Measurements from ENCODE around the gene CFAP54. TPM values are rescaled to one million over a fixed set of nuclear protein-coding genes. Genes with fewer than 3 reads are reported as not detected.
A peak's percentile ranks its signal among the peaks of the same experiment; 100 is the strongest.

CFAP54 gene
- total and polyA plus RNA-seq, 2 donors (not counting 3 experiments of a cell fraction or from before 2014, with no cell fraction given), result 3.6 to 26.9 TPM

DNA sequence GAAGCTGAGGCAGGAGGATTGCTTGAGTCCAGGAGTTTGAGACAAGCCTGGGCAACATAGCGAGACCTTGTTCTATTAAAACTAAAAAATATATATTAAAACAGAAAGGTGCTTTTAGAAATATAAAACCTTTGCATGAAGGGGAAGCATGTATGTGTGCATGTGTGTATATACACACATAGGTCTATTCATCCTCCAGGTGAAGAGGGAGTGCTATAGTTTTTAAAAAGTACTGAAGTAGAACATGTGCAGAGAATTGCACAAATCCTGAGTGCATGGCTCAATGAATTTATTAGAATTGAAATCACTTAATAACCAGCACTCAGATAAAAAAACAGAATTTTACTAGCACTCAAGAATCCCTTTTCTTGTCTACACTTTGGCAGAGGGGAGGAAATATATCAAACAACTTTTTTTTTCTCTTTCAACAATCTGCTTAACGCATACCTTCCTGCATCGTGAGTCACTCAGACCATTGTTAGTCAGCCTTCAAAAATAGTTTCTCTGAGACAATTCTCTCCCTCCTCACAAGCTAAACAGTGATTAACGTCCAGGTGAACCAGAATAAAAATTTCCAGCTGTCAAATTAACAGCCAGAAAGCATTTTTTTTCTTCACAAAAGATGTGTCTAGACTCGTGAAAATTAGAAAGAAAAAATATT, 400.0 kb downstream of the CFAP54 start:
- no TSS peak for BruUV-seq (replicated peaks)
- H4K20me1 ChIP-seq (replicated peaks; ENCODE audit: control insufficient read depth, extremely low read depth, insufficient read depth, low read length), result no peaks in the 10 kb centered on the region
- no peaks in the 10 kb centered on the region for H3K36me3 ChIP-seq (ENCODE audit: control insufficient read depth in 2 of 2, extremely low read depth in 1 of 2, insufficient read depth in 2 of 2, low read length in 2 of 2)
- H3K4me2 ChIP-seq (ENCODE audit: insufficient read depth, low read length), result peak overlapping the region; percentile 65
- TF ChIP-seq, protein P1, sequence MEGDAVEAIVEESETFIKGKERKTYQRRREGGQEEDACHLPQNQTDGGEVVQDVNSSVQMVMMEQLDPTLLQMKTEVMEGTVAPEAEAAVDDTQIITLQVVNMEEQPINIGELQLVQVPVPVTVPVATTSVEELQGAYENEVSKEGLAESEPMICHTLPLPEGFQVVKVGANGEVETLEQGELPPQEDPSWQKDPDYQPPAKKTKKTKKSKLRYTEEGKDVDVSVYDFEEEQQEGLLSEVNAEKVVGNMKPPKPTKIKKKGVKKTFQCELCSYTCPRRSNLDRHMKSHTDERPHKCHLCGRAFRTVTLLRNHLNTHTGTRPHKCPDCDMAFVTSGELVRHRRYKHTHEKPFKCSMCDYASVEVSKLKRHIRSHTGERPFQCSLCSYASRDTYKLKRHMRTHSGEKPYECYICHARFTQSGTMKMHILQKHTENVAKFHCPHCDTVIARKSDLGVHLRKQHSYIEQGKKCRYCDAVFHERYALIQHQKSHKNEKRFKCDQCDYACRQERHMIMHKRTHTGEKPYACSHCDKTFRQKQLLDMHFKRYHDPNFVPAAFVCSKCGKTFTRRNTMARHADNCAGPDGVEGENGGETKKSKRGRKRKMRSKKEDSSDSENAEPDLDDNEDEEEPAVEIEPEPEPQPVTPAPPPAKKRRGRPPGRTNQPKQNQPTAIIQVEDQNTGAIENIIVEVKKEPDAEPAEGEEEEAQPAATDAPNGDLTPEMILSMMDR (IDR thresholded peaks at IDR 0.05; ENCODE audit: extremely low read depth in 1 of 2, insufficient read depth in 1 of 2, low read depth in 1 of 2, low read length in 2 of 2), result no peak
- peak; percentile 95 for TF ChIP-seq JUN (IDR thresholded peaks at IDR 0.05; ENCODE audit: borderline replicate concordance, insufficient read depth, insufficient read length, low read depth)
- TF ChIP-seq GATA2 (IDR thresholded peaks at IDR 0.05; ENCODE audit: insufficient read depth, insufficient read length, low read depth, low read length), result peak; percentile 39
- peak; percentile 76 for TF ChIP-seq FOS (IDR thresholded peaks at IDR 0.05; ENCODE audit: borderline replicate concordance, insufficient read depth, low read length)
- POLR2A ChIA-PET, result no interaction called here
- peak overlapping the region; percentile 63 for H3K27ac ChIP-seq (ENCODE audit: insufficient read depth, low read depth, low read length)
- no peak overlapping the region for H2AFZ ChIP-seq (ENCODE audit: low read depth, low read length)
- DNase-seq (ENCODE audit: low read depth, low spot score) (peak; percentile 91), FAIRE-seq (peak; percentile 93)
- intact Hi-C loops (cut with micrococcal nuclease) (loop anchor here (2.0 to 5.0 kb wide), 2 partner anchors 17 to 77 kb away; partner anchors contain the start of gene NEDD1), dilution Hi-C loops (cut with MboI; ENCODE audit: extremely low pct_ligation_motif_present, low sequenced_read_pairs) (no loop called here)
- H3K79me2 ChIP-seq (ENCODE audit: control insufficient read depth, insufficient read depth, low read length), result no peaks in the 10 kb centered on the region
- no peaks in the 10 kb centered on the region for H3K27me3 ChIP-seq (ENCODE audit: control insufficient read depth in 2 of 2, insufficient read depth in 2 of 2, low read length in 2 of 2)
- no peaks in the 10 kb centered on the region for H3K9me1 ChIP-seq (replicated peaks; ENCODE audit: control insufficient read depth, extremely low read depth, insufficient read depth, low read length)
- H3K4me1 ChIP-seq (ENCODE audit: control insufficient read depth, extremely low read depth, insufficient read depth, low read length), result peaks cover 16% of the 10 kb centered on the region
- H3K9ac ChIP-seq (replicated peaks; ENCODE audit: extremely low read depth, insufficient read depth, low read length), result no peak overlapping the region
- CTCF ChIA-PET, result interaction anchor here (0.6 kb wide), 1 partner anchor 23 kb away, joined by 4 read pairs; no protein-coding TSS in a partner anchor
- H3K9me3 ChIP-seq (replicated peaks; ENCODE audit: control insufficient read depth, insufficient read depth, low read length), result no peaks in the 10 kb centered on the region
- no peak overlapping the region for H3K4me3 ChIP-seq (replicated peaks in 1 of 3; ENCODE audit: insufficient read depth in 1 of 3, low read depth in 1 of 3, low read length in 3 of 3)

DNA sequence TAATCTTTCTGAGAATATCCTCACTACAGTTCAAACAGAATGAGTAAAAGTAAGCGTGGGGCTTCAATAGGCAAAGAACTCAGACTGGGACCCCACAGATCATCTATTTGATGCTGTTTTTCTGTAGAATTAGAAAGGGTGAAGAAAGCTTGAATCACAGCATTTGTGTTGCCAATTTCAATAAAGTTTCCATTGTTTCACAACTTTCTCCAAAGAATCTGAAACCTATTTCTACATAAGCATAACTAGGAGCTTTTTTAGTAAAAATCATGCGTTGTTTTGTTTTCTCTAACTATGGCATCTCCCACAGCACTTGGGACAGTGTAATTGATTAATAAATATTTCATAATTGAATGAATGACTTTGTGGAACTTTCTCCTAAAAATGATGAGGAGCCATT, 401.0 kb downstream of the CFAP54 start:
- Histone ChIP-seq H3K79me2 (ENCODE audit: control insufficient read depth, insufficient read depth, low read length) (no peaks in the 10 kb centered on the region), H3K27me3 (ENCODE audit: control insufficient read depth in 2 of 2, insufficient read depth in 2 of 2, low read length in 2 of 2) (no peaks in the 10 kb centered on the region), H3K4me1 (ENCODE audit: control insufficient read depth, extremely low read depth, insufficient read depth, low read length) (peaks cover 16% of the 10 kb centered on the region), H4K20me1 (replicated peaks; ENCODE audit: control insufficient read depth, extremely low read depth, insufficient read depth, low read length) (no peaks in the 10 kb centered on the region), H3K9me3 (replicated peaks; ENCODE audit: control insufficient read depth, insufficient read depth, low read length) (no peaks in the 10 kb centered on the region), H3K4me2 (ENCODE audit: insufficient read depth, low read length) (no peak overlapping the region), H3K4me3 (replicated peaks in 1 of 3; ENCODE audit: insufficient read depth in 1 of 3, low read depth in 1 of 3, low read length in 3 of 3) (no peak overlapping the region), H3K27ac (ENCODE audit: insufficient read depth, low read depth, low read length) (peak overlapping the region; percentile 63), H3K9me1 (replicated peaks; ENCODE audit: control insufficient read depth, extremely low read depth, insufficient read depth, low read length) (no peaks in the 10 kb centered on the region), H2AFZ (ENCODE audit: low read depth, low read length) (no peak overlapping the region), H3K36me3 (ENCODE audit: control insufficient read depth in 2 of 2, extremely low read depth in 1 of 2, insufficient read depth in 2 of 2, low read length in 2 of 2) (no peaks in the 10 kb centered on the region), H3K9ac (replicated peaks; ENCODE audit: extremely low read depth, insufficient read depth, low read length) (no peak overlapping the region)
- BruUV-seq (replicated peaks), result no TSS peak
- FAIRE-seq (no peak), DNase-seq (ENCODE audit: low read depth, low spot score) (no peak)
- dilution Hi-C loops (cut with MboI; ENCODE audit: extremely low pct_ligation_motif_present, low sequenced_read_pairs), result no loop called here
- TF ChIP-seq FOS (IDR thresholded peaks at IDR 0.05; ENCODE audit: borderline replicate concordance, insufficient read depth, low read length), result no peak
- TF ChIP-seq, protein P2, sequence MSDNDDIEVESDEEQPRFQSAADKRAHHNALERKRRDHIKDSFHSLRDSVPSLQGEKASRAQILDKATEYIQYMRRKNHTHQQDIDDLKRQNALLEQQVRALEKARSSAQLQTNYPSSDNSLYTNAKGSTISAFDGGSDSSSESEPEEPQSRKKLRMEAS (IDR thresholded peaks at IDR 0.05; ENCODE audit: insufficient read depth, insufficient read length), result no peak
- no peak for TF ChIP-seq JUN (IDR thresholded peaks at IDR 0.05; ENCODE audit: borderline replicate concordance, insufficient read depth, insufficient read length, low read depth)
- TF ChIP-seq POLR2AphosphoS5 (IDR thresholded peaks at IDR 0.05; ENCODE audit: insufficient read depth, low read depth, low read length), result no peak
- TF ChIP-seq, protein P1 (IDR thresholded peaks at IDR 0.05; ENCODE audit: extremely low read depth in 1 of 2, insufficient read depth in 1 of 2, low read depth in 1 of 2, low read length in 2 of 2), result no peak
- no peak for TF ChIP-seq MYC (IDR thresholded peaks at IDR 0.05; ENCODE audit: low read depth, low read length)
- no peak for TF ChIP-seq EZH2 (IDR thresholded peaks at IDR 0.05; ENCODE audit: borderline replicate concordance, low read depth, low read length, severe bottlenecking)
- TF ChIP-seq GATA2 (IDR thresholded peaks at IDR 0.05; ENCODE audit: insufficient read depth, insufficient read length, low read depth, low read length), result no peak
- TF ChIP-seq POLR2A (IDR thresholded peaks at IDR 0.05; ENCODE audit: low read depth, low read length), result no peak
- ChIA-PET POLR2A (no interaction called here), CTCF (no interaction called here)
- intact Hi-C loops (cut with micrococcal nuclease), result no loop called here

All from endothelial cell of umbilical vein (primary cell).